K562 (cell line): ENCODE results near the gene HCN3. TPM values are rescaled to one million over a fixed set of nuclear protein-coding genes. Genes with fewer than 3 reads are reported as not detected.

ENCODE experiments used
- BRD9 ChIP-seq: fragments of 450-650 bp; IDR thresholded peaks from 2 replicates; pipeline ENCODE4 v1.6.1; 2018; ENCODE audit warnings: low read depth; ENCODE audit not compliant: partially characterized antibody
- CBFA2T2 ChIP-seq: fragments of 450-650 bp; conservative IDR thresholded peaks from 2 replicates; pipeline ENCODE4 v1.6.1; 2017; ENCODE audit warnings: mild to moderate bottlenecking
- CBX3 ChIP-seq, 2 experiments: IDR thresholded peaks; 1 replicate in 1 of 2; 2 replicates in 1 of 2; pipeline ENCODE4 v1.6.1; 2012; ENCODE audit warnings: inconsistent platforms in 2 of 2, low read length in 2 of 2, borderline replicate concordance in 1 of 2, control low read depth in 1 of 2
- DIDO1 ChIP-seq: fragments of 450-650 bp; IDR thresholded peaks from 2 replicates; pipeline ENCODE4 v1.6.1; 2016; ENCODE audit warnings: low read depth, missing biosample characterization, missing genetic modification characterization
- NELFE ChIP-seq: IDR thresholded peaks from 2 replicates; pipeline ENCODE4 v1.6.1; 2011; ENCODE audit warnings: mild to moderate bottlenecking; ENCODE audit not compliant: insufficient read depth, insufficient read length
- NR2C2 ChIP-seq, 2 experiments: fragments of 200-800 bp in 1 of 2; sonication (Bioruptor generic) in 1 of 2; sonication (generic) in 1 of 2; formaldehyde crosslinking in 1 of 2; IDR thresholded peaks; 2 replicates each; pipeline versions ENCODE4 v1.6.1 to v1.8.0; 2016 to 2022; ENCODE audit warnings: mild to moderate bottlenecking in 1 of 2, missing compliant biosample characterization in 1 of 2, missing genetic modification characterization in 1 of 2, missing genetic modification reagents in 1 of 2
- PHF21A ChIP-seq: fragments of 450-650 bp; IDR thresholded peaks from 2 replicates; pipeline ENCODE4 v1.6.1; 2017; ENCODE audit warnings: low read depth, borderline replicate concordance
- RBM25 ChIP-seq: fragments of 200-400 bp; formaldehyde crosslinking; IDR thresholded peaks from 2 replicates; pipeline ENCODE4 v1.6.1; 2018; ENCODE audit warnings: low read length, low read depth, moderate library complexity; ENCODE audit not compliant: severe bottlenecking
- SRSF3 ChIP-seq: fragments of 200-400 bp; formaldehyde crosslinking; IDR thresholded peaks from 2 replicates; pipeline ENCODE4 v1.6.1; 2016; ENCODE audit warnings: mild to moderate bottlenecking, low read length, moderate library complexity; ENCODE audit not compliant: insufficient read depth
- TAF15 ChIP-seq: fragments of 200-400 bp; formaldehyde crosslinking; IDR thresholded peaks from 2 replicates; pipeline ENCODE4 v1.6.1; 2017; ENCODE audit warnings: mild to moderate bottlenecking, low read depth, low read length, moderate library complexity
- TAF9B ChIP-seq: fragments of 450-650 bp; IDR thresholded peaks from 2 replicates; pipeline ENCODE4 v1.6.1; 2018; ENCODE audit warnings: mild to moderate bottlenecking; ENCODE audit not compliant: partially characterized antibody
- XRCC4 ChIP-seq: IDR thresholded peaks from one replicate; pipeline ENCODE4 v1.6.1; 2011; ENCODE audit not compliant: insufficient read depth, insufficient read length; ENCODE audit errors: extremely low read depth
- ZFPM2 ChIP-seq: fragments of 250-450 bp; sonication (Bioruptor Pico); IDR thresholded peaks from 2 replicates; pipeline ENCODE4 v1.5.1; 2022; ENCODE audit warnings: mild to moderate bottlenecking
- ZNF121 ChIP-seq: sonication (generic); formaldehyde crosslinking; conservative IDR thresholded peaks from 2 replicates; pipeline ENCODE4 v1.8.0; 2022; ENCODE audit warnings: missing genetic modification reagents
- ZNF165 ChIP-seq: fragments of 250-450 bp; sonication (Bioruptor Pico); IDR thresholded peaks from 2 replicates; pipeline ENCODE4 v1.4.0; 2020; ENCODE audit warnings: borderline replicate concordance
- ZNF24 ChIP-seq: fragments of 450-650 bp; IDR thresholded peaks from 2 replicates; pipeline ENCODE4 v1.6.1; 2016
- polyA plus RNA-seq, 8 experiments: library from polyadenylated mRNA; depleted of rRNA in 4 of 8; stranded (reverse) in 5 of 8; unstranded in 3 of 8; fragments of >200 nt; fragmentation: Nextera tagmentation in 2 of 8; fragmentation: Illumina TruSeq in 1 of 8; extraction: Ambion mirVana in 2 of 8; extraction: Trizol in 1 of 8; gene quantifications; 2 replicates each; pipeline versions ENCODE4 v1.2.1 to v1.2.3, GENCODE V29; 2011 to 2014; ENCODE audit warnings: inconsistent platforms in 1 of 8, missing spikeins in 1 of 8
- total RNA-seq, 7 experiments: library from RNA; depleted of rRNA in 6 of 7; stranded (reverse); fragments of >200 nt in 6 of 7; fragmentation: Illumina TruSeq in 2 of 7; extraction: Trizol in 2 of 7; gene quantifications; 2 replicates each; pipeline versions ENCODE4 v1.2.1 to v1.2.3, GENCODE V29; 2011 to 2021; ENCODE audit warnings: low replicate concordance in 1 of 7
- TF ChIP-seq, protein P1 (sequence below): fragments of 200-800 bp; sonication (Bioruptor generic); IDR thresholded peaks from 2 replicates; pipeline ENCODE4 v1.6.1; 2017; ENCODE audit warnings: missing genetic modification characterization, missing compliant biosample characterization
- TF ChIP-seq, protein P2 (sequence below): fragments of 250-450 bp; sonication (Bioruptor Pico); IDR thresholded peaks from 2 replicates; pipeline ENCODE4 v1.4.0; 2020; ENCODE audit warnings: mild to moderate bottlenecking, moderate library complexity
- TF ChIP-seq, protein P3 (sequence below): sonication (generic); formaldehyde crosslinking; IDR thresholded peaks from 2 replicates; pipeline ENCODE4 v1.4.0; 2020; ENCODE audit warnings: mild to moderate bottlenecking, missing genetic modification reagents
- TF ChIP-seq, protein P4 (sequence below): fragments of 450-650 bp; IDR thresholded peaks from 2 replicates; pipeline ENCODE4 v1.6.1; 2014; ENCODE audit warnings: low read depth, mild to moderate bottlenecking, moderate library complexity, borderline replicate concordance

HCN3 gene
- total and polyA plus RNA-seq, 9 of the 15 experiments (the other 6 are each of a cell fraction or from before 2014, with no cell fraction given): 0.91 to 9.7 (median 3.9) TPM

DNA sequence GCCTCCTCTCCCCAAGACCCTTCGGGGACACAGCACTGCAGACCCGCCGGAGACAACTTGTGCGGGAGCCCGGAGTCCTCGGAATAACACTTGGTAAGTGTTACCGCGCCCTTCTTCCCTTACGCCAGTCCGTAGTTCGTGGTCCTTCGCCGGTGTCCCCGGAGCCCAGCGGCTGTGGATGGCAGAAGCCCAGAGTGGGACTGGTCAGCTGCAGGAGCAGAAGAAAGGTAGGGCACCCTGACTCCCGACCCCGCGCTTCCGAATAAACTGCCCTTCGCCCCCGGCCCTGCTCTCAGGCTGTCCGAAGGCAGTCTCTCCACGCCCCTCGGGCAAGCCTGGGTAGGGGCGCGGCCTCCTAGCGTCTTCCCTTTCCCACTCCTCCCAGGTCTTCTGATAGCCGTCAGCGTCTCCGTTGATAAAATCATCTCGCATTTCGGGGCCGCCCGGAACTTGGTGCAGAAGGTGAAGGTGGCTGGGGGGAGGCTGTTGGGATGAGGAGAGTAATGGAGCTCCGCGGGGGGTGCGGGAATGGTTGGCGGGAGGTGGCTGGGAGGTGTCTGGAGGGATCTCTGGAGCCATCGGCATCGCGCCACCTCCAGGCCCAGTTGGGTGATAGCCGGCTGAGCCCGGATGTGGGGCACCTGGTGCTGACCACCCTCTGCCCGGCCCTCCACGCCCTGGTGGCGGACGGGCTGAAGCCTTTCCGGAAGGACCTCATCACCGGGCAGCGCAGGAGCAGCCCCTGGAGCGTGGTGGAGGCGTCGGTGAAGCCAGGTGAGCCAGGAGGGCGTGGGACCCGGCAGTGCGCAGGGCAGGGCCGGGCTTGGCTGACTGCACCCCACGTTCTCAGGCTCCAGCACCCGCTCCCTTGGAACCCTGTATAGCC is 47.7 kb downstream of the HCN3 start (continued):
- TF ChIP-seq, protein P1, sequence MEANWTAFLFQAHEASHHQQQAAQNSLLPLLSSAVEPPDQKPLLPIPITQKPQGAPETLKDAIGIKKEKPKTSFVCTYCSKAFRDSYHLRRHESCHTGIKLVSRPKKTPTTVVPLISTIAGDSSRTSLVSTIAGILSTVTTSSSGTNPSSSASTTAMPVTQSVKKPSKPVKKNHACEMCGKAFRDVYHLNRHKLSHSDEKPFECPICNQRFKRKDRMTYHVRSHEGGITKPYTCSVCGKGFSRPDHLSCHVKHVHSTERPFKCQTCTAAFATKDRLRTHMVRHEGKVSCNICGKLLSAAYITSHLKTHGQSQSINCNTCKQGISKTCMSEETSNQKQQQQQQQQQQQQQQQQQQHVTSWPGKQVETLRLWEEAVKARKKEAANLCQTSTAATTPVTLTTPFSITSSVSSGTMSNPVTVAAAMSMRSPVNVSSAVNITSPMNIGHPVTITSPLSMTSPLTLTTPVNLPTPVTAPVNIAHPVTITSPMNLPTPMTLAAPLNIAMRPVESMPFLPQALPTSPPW (CRISPR knock-in tag): no peak; the same call in 1 of the 2 replicates
- TF ChIP-seq ZNF24 (no peak), NR2C2 (CRISPR knock-in tag; IDR thresholded peaks at IDR 0.05) (peak; percentile 10; the same call in 1 of the 2 replicates), NR2C2 (tag; IDR thresholded peaks at IDR 0.05) (no peak), SRSF3 (no peak), RBM25 (no peak), TAF15 (no peak), NELFE (no peak), XRCC4 (no peak), ZNF165 (CRISPR knock-in tag) (no peak), CBFA2T2 (no peak), CBX3 (IDR thresholded peaks at IDR 0.05; ENCODE audit: borderline replicate concordance in 1 of 2, low read length in 2 of 2) (no peak), DIDO1 (tag) (no peak), ZNF121 (CRISPR knock-in tag) (no peak), BRD9 (no peak), PHF21A (no peak), TAF9B (no peak), ZFPM2 (CRISPR knock-in tag) (no peak)
- TF ChIP-seq, protein P2, sequence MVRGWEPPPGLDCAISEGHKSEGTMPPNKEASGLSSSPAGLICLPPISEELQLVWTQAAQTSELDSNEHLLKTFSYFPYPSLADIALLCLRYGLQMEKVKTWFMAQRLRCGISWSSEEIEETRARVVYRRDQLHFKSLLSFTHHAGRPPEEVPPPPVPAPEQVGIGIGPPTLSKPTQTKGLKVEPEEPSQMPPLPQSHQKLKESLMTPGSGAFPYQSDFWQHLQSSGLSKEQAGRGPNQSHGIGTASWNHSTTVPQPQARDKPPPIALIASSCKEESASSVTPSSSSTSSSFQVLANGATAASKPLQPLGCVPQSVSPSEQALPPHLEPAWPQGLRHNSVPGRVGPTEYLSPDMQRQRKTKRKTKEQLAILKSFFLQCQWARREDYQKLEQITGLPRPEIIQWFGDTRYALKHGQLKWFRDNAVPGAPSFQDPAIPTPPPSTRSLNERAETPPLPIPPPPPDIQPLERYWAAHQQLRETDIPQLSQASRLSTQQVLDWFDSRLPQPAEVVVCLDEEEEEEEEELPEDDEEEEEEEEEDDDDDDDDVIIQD (CRISPR knock-in tag): no peak
- TF ChIP-seq, protein P3, sequence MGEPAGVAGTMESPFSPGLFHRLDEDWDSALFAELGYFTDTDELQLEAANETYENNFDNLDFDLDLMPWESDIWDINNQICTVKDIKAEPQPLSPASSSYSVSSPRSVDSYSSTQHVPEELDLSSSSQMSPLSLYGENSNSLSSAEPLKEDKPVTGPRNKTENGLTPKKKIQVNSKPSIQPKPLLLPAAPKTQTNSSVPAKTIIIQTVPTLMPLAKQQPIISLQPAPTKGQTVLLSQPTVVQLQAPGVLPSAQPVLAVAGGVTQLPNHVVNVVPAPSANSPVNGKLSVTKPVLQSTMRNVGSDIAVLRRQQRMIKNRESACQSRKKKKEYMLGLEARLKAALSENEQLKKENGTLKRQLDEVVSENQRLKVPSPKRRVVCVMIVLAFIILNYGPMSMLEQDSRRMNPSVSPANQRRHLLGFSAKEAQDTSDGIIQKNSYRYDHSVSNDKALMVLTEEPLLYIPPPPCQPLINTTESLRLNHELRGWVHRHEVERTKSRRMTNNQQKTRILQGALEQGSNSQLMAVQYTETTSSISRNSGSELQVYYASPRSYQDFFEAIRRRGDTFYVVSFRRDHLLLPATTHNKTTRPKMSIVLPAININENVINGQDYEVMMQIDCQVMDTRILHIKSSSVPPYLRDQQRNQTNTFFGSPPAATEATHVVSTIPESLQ (CRISPR knock-in tag): 0 out of 2 replicates have a peak, but pooled peaks have one; percentile 67
- TF ChIP-seq, protein P4, sequence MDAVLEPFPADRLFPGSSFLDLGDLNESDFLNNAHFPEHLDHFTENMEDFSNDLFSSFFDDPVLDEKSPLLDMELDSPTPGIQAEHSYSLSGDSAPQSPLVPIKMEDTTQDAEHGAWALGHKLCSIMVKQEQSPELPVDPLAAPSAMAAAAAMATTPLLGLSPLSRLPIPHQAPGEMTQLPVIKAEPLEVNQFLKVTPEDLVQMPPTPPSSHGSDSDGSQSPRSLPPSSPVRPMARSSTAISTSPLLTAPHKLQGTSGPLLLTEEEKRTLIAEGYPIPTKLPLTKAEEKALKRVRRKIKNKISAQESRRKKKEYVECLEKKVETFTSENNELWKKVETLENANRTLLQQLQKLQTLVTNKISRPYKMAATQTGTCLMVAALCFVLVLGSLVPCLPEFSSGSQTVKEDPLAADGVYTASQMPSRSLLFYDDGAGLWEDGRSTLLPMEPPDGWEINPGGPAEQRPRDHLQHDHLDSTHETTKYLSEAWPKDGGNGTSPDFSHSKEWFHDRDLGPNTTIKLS: no peak; the same call in 1 of the 2 replicates
